ENCODE results near the gene PSMB7. TPM values are rescaled to one million over a fixed set of nuclear protein-coding genes. Genes with fewer than 3 reads are reported as not detected.
A peak's percentile ranks its signal among the peaks of the same experiment; 100 is the strongest.
"Not testable (repeated sequence)": the region's sequence is repeated elsewhere in the genome, so short reads cannot be mapped to it uniquely, and the experiment has no call there.

PSMB7 gene
- total RNA-seq, 1 donor from 2014 or later: 173 TPM

GRCh38 chr9:124447297-124447661, 32.0 kb upstream of the PSMB7 start:
- ATAC-seq (no peak), DNase-seq (no peak)
- intact Hi-C loops (cut with micrococcal nuclease): no loop called here

- intact Hi-C loops (cut with micrococcal nuclease): no loop called here
- DNase-seq: no peak
- no peak for ATAC-seq
These were observed 28.9 kb upstream of the PSMB7 start for GRCh38 chr9:124444166-124444565.

GRCh38 chr9:124443625-124444024, 28.4 kb upstream of the PSMB7 start:
- ATAC-seq (no peak), DNase-seq (no peak)
- intact Hi-C loops (cut with micrococcal nuclease): no loop called here

- intact Hi-C loops (cut with micrococcal nuclease): no loop called here
- ATAC-seq (no peak), DNase-seq (no peak)
These were observed 27.6 kb upstream of the PSMB7 start for GRCh38 chr9:124442826-124443225.

- ATAC-seq: no peak
- intact Hi-C loops (cut with micrococcal nuclease): no loop called here
- no peak for DNase-seq
These were observed 27.1 kb upstream of the PSMB7 start for GRCh38 chr9:124442379-124442778.

GRCh38 chr9:124441291-124441690, 26.0 kb upstream of the PSMB7 start:
- no peak for DNase-seq
- intact Hi-C loops (cut with micrococcal nuclease): no loop called here

GRCh38 chr9:124440786-124441185, 25.5 kb upstream of the PSMB7 start:
- DNase-seq: no peak

More at GRCh38 chr9:124441291-124441690, 26.0 kb upstream of the PSMB7 start:
- no peak for ATAC-seq

GRCh38 chr9:124439686-124440243, 24.5 kb upstream of the PSMB7 start:
- intact Hi-C loops (cut with micrococcal nuclease): no loop called here
- ATAC-seq (no peak), DNase-seq (no peak)

More at GRCh38 chr9:124440786-124441185, 25.5 kb upstream of the PSMB7 start:
- intact Hi-C loops (cut with micrococcal nuclease): no loop called here
- ATAC-seq: no peak

GRCh38 chr9:124439086-124439485, 23.8 kb upstream of the PSMB7 start:
- DNase-seq: no peak
- intact Hi-C loops (cut with micrococcal nuclease): no loop called here
- ATAC-seq: no peak

GRCh38 chr9:124438091-124438490, 22.8 kb upstream of the PSMB7 start:
- ATAC-seq (no peak), DNase-seq (no peak)
- intact Hi-C loops (cut with micrococcal nuclease): no loop called here

- DNase-seq (no peak), ATAC-seq (no peak)
- intact Hi-C loops (cut with micrococcal nuclease): no loop called here
These were observed 21.8 kb upstream of the PSMB7 start for GRCh38 chr9:124437086-124437485.

GRCh38 chr9:124436320-124436719, 21.1 kb upstream of the PSMB7 start:
- no peak for ATAC-seq
- DNase-seq: no peak
- intact Hi-C loops (cut with micrococcal nuclease): no loop called here

- intact Hi-C loops (cut with micrococcal nuclease): no loop called here
- no peak for DNase-seq
These were observed 14.3 kb upstream of the PSMB7 start for GRCh38 chr9:124429530-124429867.

GRCh38 chr9:124428751-124429529, 13.7 kb upstream of the PSMB7 start:
- intact Hi-C loops (cut with micrococcal nuclease): no loop called here
- DNase-seq (no peak), ATAC-seq (no peak)

More at GRCh38 chr9:124429530-124429867, 14.3 kb upstream of the PSMB7 start:
- no peak for ATAC-seq

- DNase-seq (no peak), ATAC-seq (no peak)
- intact Hi-C loops (cut with micrococcal nuclease): no loop called here
These were observed 12.0 kb upstream of the PSMB7 start for GRCh38 chr9:124427281-124427680.

GRCh38 chr9:124426361-124426760, 11.1 kb upstream of the PSMB7 start:
- intact Hi-C loops (cut with micrococcal nuclease): no loop called here
- ATAC-seq (no peak), DNase-seq (no peak)

- intact Hi-C loops (cut with micrococcal nuclease); ATAC-seq; DNase-seq: not testable (repeated sequence)
These were observed 10.5 kb upstream of the PSMB7 start for GRCh38 chr9:124425733-124426132.

GRCh38 chr9:124423591-124423990, 8.3 kb upstream of the PSMB7 start:
- intact Hi-C loops (cut with micrococcal nuclease): loop anchor here (5.0 kb wide), 1 partner anchor 114 kb away; no protein-coding TSS in a partner anchor
- ATAC-seq (no peak), DNase-seq (no peak)

GRCh38 chr9:124423155-124423554, 7.9 kb upstream of the PSMB7 start:
- no peak for DNase-seq
- intact Hi-C loops (cut with micrococcal nuclease): loop anchor here (5.0 kb wide), 1 partner anchor 114 kb away; no protein-coding TSS in a partner anchor
- no peak for ATAC-seq

- intact Hi-C loops (cut with micrococcal nuclease): loop anchor here (5.0 kb wide), 1 partner anchor 116 kb away; no protein-coding TSS in a partner anchor
- ATAC-seq: peak; percentile 37
- peak; percentile 40 for DNase-seq
These were observed 5.8 kb upstream of the PSMB7 start for GRCh38 chr9:124420991-124421543.
